ENCODE data around the gene TBR1. TPM values are rescaled to one million over a fixed set of nuclear protein-coding genes. Genes with fewer than 3 reads are reported as not detected.

Gene TBR1
- total and polyA plus RNA-seq, 4 experiments from 2014 or later, result not detected

- Histone ChIP-seq H3K36me3 (ENCODE audit: insufficient read depth, low read length) (no peaks in the 10 kb centered on the region), H3K27ac (ENCODE audit: low read depth, low read length) (no peak overlapping the region), H3K4me1 (ENCODE audit: insufficient read depth, low read length) (peaks cover 54% of the 10 kb centered on the region), H3K27me3 (ENCODE audit: insufficient read depth, low read length) (peaks cover 59% of the 10 kb centered on the region), H3K9me3 (ENCODE audit: control insufficient read depth in 1 of 2, low read length in 2 of 2) (no peaks in the 10 kb centered on the region), H3K4me3 (ENCODE audit: low read length in 2 of 2) (peak overlapping the region; percentile 19 to 34)
- peaks cover 0 to 1% (median 0%) of the 10 kb centered on the region in 8 donors for H3K9me3 Mint-ChIP-seq
- DNase-seq, result peak in 2 of 5 donors; percentile 15 to 18
- H3K36me3 Mint-ChIP-seq, result peaks cover 0 to 8% of the 10 kb centered on the region in 2 donors
- peaks cover 40 to 53% (median 46%) of the 10 kb centered on the region in 4 donors for H3K4me1 Mint-ChIP-seq
- peak overlapping the region in 2 of 7 donors; percentile 5 to 79 for H3K27ac Mint-ChIP-seq
- peak overlapping the region; percentile 49 to 89 (median 76) for H3K4me3 Mint-ChIP-seq
- peaks cover 48 to 52% of the 10 kb centered on the region in 2 donors for H3K27me3 Mint-ChIP-seq
- ChIA-PET POLR2A (ENCODE audit: partially characterized antibody) (no interaction called here), CTCF (ENCODE audit: partially characterized antibody) (interaction anchor here (1.4 kb wide), 1 partner anchor 14 kb away, joined by 3 read pairs; no protein-coding TSS in a partner anchor)
- intact Hi-C loops (cut with micrococcal nuclease), result loop anchor here (5.0 to 10.0 kb wide), 2 partner anchors 108 to 539 kb away; partner anchors contain the start of gene PSMD14
Measured at GRCh38 chr2:161415034-161415986, 787 bp upstream of the TBR1 start.

- intact Hi-C loops (cut with micrococcal nuclease), result loop anchor here (5.0 to 10.0 kb wide), 2 partner anchors 110 to 538 kb away; partner anchors contain the start of gene PSMD14
Measured at GRCh38 chr2:161416708-161417437, 776 bp downstream of the TBR1 start.

GRCh38 chr2:161417438-161418274, 1.6 kb downstream of the TBR1 start:
- Mint-ChIP-seq H3K4me1 (peaks cover 40 to 58% (median 48%) of the 10 kb centered on the region in 4 donors), H3K27ac (peak overlapping the region in 1 of 7 donors; percentile 79), H3K36me3 (no peaks in the 10 kb centered on the region), H3K4me3 (peak overlapping the region in 6 of 8 donors; percentile 39 to 89 (median 61)), H3K27me3 (peaks cover 67 to 75% of the 10 kb centered on the region in 2 donors), H3K9me3 (peaks cover 0 to 10% (median 2%) of the 10 kb centered on the region in 8 donors)
- no peak overlapping the region for H3K4me3 ChIP-seq (ENCODE audit: low read length in 2 of 2)
- H3K9me3 ChIP-seq (ENCODE audit: control insufficient read depth in 1 of 2, low read length in 2 of 2), result no peaks in the 10 kb centered on the region
- peaks cover 54% of the 10 kb centered on the region for H3K4me1 ChIP-seq (ENCODE audit: insufficient read depth, low read length)
- H3K27ac ChIP-seq (ENCODE audit: low read depth, low read length), result no peak overlapping the region
- H3K27me3 ChIP-seq (ENCODE audit: insufficient read depth, low read length), result peaks cover 81% of the 10 kb centered on the region
- CTCF ChIA-PET (ENCODE audit: partially characterized antibody), result no interaction called here
- POLR2A ChIA-PET (ENCODE audit: partially characterized antibody), result no interaction called here
- no peak for DNase-seq
- H3K36me3 ChIP-seq (ENCODE audit: insufficient read depth, low read length), result no peaks in the 10 kb centered on the region
- intact Hi-C loops (cut with micrococcal nuclease), result loop anchor here (5.0 to 10.0 kb wide), 2 partner anchors 110 to 537 kb away; partner anchors contain the start of gene PSMD14

More at GRCh38 chr2:161416708-161417437, 776 bp downstream of the TBR1 start:
- CTCF ChIA-PET (ENCODE audit: partially characterized antibody), result no interaction called here
- Histone ChIP-seq H3K9me3 (ENCODE audit: control insufficient read depth in 1 of 2, low read length in 2 of 2) (no peaks in the 10 kb centered on the region), H3K27ac (ENCODE audit: low read depth, low read length) (no peak overlapping the region), H3K27me3 (ENCODE audit: insufficient read depth, low read length) (peaks cover 73% of the 10 kb centered on the region), H3K4me3 (ENCODE audit: low read length in 2 of 2) (no peak overlapping the region), H3K36me3 (ENCODE audit: insufficient read depth, low read length) (no peaks in the 10 kb centered on the region), H3K4me1 (ENCODE audit: insufficient read depth, low read length) (peaks cover 54% of the 10 kb centered on the region)
- Mint-ChIP-seq H3K27me3 (peaks cover 60 to 67% of the 10 kb centered on the region in 2 donors), H3K4me3 (peak overlapping the region; percentile 16 to 89 (median 76)), H3K36me3 (peaks cover 0 to 1% of the 10 kb centered on the region in 2 donors), H3K4me1 (peaks cover 40 to 53% (median 46%) of the 10 kb centered on the region in 4 donors), H3K27ac (peak overlapping the region in 2 of 7 donors; percentile 36 to 79), H3K9me3 (peaks cover 0 to 9% (median 0%) of the 10 kb centered on the region in 8 donors)
- peak in 2 of 5 donors; percentile 7 to 21 for DNase-seq
- POLR2A ChIA-PET (ENCODE audit: partially characterized antibody), result no interaction called here

GRCh38 chr2:161418275-161418714, 2.2 kb downstream of the TBR1 start:
- no peaks in the 10 kb centered on the region for H3K9me3 ChIP-seq (ENCODE audit: control insufficient read depth in 1 of 2, low read length in 2 of 2)
- no peaks in the 10 kb centered on the region for H3K36me3 ChIP-seq (ENCODE audit: insufficient read depth, low read length)
- intact Hi-C loops (cut with micrococcal nuclease), result loop anchor here (5.0 to 10.0 kb wide), 2 partner anchors 111 to 537 kb away; partner anchors contain the start of gene PSMD14
- Mint-ChIP-seq H3K4me3 (peak overlapping the region in 5 of 8 donors; percentile 3 to 79 (median 17)), H3K27ac (no peak overlapping the region), H3K9me3 (peaks cover 0 to 10% (median 3%) of the 10 kb centered on the region in 8 donors), H3K36me3 (no peaks in the 10 kb centered on the region), H3K4me1 (peaks cover 40 to 64% (median 51%) of the 10 kb centered on the region in 4 donors), H3K27me3 (peaks cover 74 to 81% of the 10 kb centered on the region in 2 donors)
- CTCF ChIA-PET (ENCODE audit: partially characterized antibody), result no interaction called here
- no peak overlapping the region for H3K27ac ChIP-seq (ENCODE audit: low read depth, low read length)
- peaks cover 88% of the 10 kb centered on the region for H3K27me3 ChIP-seq (ENCODE audit: insufficient read depth, low read length)
- no peak for DNase-seq
- no peak overlapping the region for H3K4me3 ChIP-seq (ENCODE audit: low read length in 2 of 2)
- peaks cover 54% of the 10 kb centered on the region for H3K4me1 ChIP-seq (ENCODE audit: insufficient read depth, low read length)
- POLR2A ChIA-PET (ENCODE audit: partially characterized antibody), result no interaction called here

- peaks cover 85% of the 10 kb centered on the region for H3K27me3 ChIP-seq (ENCODE audit: insufficient read depth, low read length)
- peaks cover 54% of the 10 kb centered on the region for H3K4me1 ChIP-seq (ENCODE audit: insufficient read depth, low read length)
- intact Hi-C loops (cut with micrococcal nuclease), result loop anchor here (5.0 to 10.0 kb wide), 2 partner anchors 112 to 536 kb away; partner anchors contain the start of gene PSMD14
- peak overlapping the region in 6 of 8 donors; percentile 6 to 82 (median 72) for H3K4me3 Mint-ChIP-seq
- no peak overlapping the region for H3K4me3 ChIP-seq (ENCODE audit: low read length in 2 of 2)
- H3K27me3 Mint-ChIP-seq, result peaks cover 71 to 78% of the 10 kb centered on the region in 2 donors
- no peak overlapping the region for H3K27ac ChIP-seq (ENCODE audit: low read depth, low read length)
- POLR2A ChIA-PET (ENCODE audit: partially characterized antibody), result no interaction called here
- H3K4me1 Mint-ChIP-seq, result peaks cover 37 to 61% (median 48%) of the 10 kb centered on the region in 4 donors
- CTCF ChIA-PET (ENCODE audit: partially characterized antibody), result interaction anchor here (1.2 kb wide), 1 partner anchor 8 kb away, joined by 3 read pairs; no protein-coding TSS in a partner anchor
- no peaks in the 10 kb centered on the region for H3K36me3 ChIP-seq (ENCODE audit: insufficient read depth, low read length)
- no peaks in the 10 kb centered on the region for H3K9me3 ChIP-seq (ENCODE audit: control insufficient read depth in 1 of 2, low read length in 2 of 2)
- peak overlapping the region in 1 of 7 donors; percentile 3 for H3K27ac Mint-ChIP-seq
- H3K36me3 Mint-ChIP-seq, result no peaks in the 10 kb centered on the region
- DNase-seq, result no peak
- peaks cover 0 to 10% (median 3%) of the 10 kb centered on the region in 8 donors for H3K9me3 Mint-ChIP-seq
Measured at GRCh38 chr2:161418715-161419637, 2.9 kb downstream of the TBR1 start.
